HG03342 (cell line): ENCODE data around the gene BAIAP2.
"Not testable (repeated sequence)": the region's sequence is repeated elsewhere in the genome, so short reads cannot be mapped to it uniquely, and the experiment has no call there.

ENCODE experiments used
- ATAC-seq: cut with Tn5 transposase; IDR thresholded peaks from one replicate; pipeline ENCODE4 v1.9.1; 2021; ENCODE audit warnings: mild to moderate bottlenecking, moderate library complexity; ENCODE audit not compliant: unreplicated experiment

BAIAP2 gene

GRCh38 chr17:81154016-81154415 lies 119.1 kb downstream of the BAIAP2 start:
- ATAC-seq: not testable (repeated sequence)

DNA sequence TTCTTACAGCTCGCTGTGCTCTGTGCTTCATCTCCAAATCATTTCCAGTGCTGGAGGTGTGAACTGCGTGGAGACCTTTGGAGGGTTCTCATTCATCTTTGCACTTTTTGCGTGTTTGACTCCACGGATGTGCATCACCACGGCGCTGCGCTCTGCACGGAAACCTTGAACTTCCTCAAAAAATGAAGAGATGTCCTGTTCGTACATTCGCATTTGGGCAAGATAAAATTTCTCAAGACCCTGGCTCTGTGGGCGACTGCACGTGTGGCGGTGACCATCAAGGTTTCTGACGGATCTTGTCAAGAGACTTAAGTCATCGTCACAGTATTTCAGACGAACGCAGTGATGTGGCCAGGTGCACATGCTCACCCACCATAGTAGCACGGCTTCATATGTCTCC lies 120.0 kb downstream of the BAIAP2 start:
- no peak for ATAC-seq

GRCh38 chr17:81156866-81157805 lies 122.2 kb downstream of the BAIAP2 start:
- no peak for ATAC-seq

DNA sequence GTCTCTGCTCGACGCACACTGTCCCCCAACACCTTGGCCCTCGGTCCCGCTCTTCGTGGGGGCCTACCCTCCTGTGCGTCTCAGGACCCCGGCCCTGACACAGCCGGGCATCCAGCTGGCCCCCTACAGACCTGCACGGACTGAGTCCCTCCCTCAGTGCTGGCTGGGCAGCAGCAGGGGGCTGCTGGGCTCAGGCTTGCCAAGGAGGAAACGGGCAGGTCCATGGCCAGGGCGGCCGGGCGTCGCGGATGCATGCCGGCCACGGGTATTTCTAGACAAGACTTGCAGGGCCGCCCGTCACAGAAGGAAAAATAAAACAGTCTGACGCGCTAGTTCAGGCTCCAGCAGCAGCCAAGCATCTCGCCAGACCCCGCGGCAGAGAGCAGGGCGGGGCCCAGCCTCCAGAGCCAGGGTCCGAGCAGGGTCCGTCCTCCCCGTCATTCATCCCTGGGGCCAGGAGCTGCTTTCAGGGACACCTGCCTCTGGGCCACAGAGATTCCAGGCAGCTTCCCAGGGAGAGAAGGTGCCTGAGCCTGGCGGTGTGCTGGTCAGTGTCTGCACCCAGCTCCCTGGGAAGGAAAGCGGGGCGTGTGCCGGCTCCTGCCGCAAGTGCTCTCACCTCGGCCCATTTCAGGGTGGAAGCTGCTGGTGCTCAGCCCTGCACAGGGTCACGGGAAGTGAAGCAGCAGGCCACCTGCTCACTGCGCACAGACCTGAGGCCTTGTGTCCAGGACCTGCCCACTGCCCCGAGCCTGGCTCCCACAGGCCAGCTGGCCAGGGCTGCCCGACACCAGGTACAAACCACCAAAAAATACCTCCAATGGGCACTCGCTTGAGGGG lies 123.1 kb downstream of the BAIAP2 start:
- ATAC-seq: no peak

- no peak for ATAC-seq
Observed at GRCh38 chr17:81158688-81159590, 124.0 kb downstream of the BAIAP2 start.

GRCh38 chr17:81159611-81160265 lies 124.8 kb downstream of the BAIAP2 start:
- ATAC-seq: no peak

DNA sequence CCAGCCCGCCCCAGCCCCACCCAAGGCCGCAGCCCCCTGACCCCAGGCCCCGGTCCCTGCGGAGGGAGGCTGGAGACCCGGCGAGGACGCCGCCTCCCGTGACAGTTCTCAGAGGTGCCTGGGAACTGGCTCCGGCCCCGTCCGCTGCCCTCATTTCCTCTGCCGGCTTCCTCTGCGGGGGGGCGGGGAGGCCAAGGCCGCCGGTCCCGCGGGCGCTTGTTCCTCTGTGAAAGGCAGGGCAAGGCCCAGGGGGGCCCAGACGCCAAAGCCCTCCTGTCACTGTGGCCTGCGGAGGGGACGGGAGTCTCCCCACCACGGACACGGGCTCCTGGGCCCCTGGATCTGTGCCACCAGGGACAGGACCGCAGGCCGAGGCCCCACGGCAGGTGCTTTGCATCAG lies 125.4 kb downstream of the BAIAP2 start:
- no peak for ATAC-seq

GRCh38 chr17:81160747-81161453 lies 125.9 kb downstream of the BAIAP2 start:
- no peak for ATAC-seq

DNA sequence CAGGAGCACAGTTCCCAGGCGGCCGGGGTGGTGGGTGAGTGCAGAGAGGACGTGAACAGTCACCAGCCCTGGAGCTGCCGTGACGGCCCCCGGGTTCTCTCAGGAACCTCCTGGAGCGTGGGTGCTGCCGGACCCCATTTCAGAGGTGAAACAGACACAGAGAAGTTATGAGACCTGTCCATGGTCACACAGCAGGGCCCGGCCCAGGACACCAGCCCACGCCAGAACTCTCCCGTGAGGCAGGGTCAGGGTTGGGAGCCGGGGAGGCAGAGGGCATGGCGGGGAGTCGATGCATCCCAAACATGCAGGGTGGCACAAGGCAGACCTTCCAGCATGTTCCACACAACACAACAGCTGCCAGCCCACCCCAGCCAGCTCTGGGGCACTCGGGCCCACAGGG lies 126.6 kb downstream of the BAIAP2 start:
- ATAC-seq: no peak

GRCh38 chr17:81161972-81162371 lies 127.0 kb downstream of the BAIAP2 start:
- no peak for ATAC-seq

DNA sequence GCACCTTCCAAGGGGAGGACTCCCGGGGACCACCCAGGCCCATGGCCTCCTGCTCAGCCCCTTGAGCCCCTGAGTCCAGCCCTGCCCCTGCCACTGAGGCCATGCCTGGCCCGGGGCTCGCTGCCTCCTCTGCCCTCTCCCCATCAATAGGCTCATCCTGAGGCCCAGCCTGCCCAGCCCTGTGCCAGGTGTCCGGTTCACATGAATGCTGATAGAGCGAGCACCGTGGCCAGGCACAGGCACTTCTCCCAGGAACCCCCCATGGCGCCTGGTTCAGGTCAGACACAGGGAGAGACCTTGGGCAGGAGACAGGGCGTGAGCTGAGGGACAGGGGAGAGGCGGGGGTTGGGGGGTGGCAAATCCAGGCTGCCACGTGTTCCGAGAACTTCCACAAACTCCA lies 127.5 kb downstream of the BAIAP2 start:
- no peak for ATAC-seq

GRCh38 chr17:81163051-81163695 lies 128.2 kb downstream of the BAIAP2 start:
- no peak for ATAC-seq

DNA sequence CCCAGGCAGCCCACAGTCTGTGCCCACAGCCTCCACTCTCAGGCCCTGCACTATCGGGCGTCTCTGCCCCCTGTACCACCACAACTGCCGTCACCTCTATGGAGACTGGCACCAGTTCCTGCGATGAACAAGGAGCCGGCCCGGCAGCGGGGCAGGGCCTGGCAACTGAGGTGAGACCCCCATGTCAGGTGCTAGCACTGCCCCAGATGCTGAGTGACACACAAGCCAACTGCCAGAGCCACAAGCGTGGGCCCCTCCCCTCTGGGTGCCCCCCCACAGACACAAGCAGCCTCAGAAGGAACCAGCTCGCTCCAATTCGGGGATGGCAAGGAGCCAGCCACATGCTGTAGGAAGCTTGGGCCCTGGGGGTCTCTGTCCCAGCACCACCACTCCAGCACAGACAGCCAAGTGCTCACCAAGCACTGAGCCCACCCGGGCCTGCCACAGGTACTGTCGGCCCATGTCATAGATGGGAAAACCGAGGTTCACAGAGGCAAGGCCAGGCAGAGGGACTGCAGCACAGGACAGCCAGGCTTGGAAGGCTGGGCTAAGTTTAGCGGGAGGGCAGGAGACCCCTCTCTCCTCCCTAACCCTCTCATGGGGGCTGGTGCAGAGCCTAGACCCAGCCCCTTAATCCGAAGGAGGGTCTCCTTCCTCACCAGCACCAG lies 128.9 kb downstream of the BAIAP2 start:
- ATAC-seq: no peak

DNA sequence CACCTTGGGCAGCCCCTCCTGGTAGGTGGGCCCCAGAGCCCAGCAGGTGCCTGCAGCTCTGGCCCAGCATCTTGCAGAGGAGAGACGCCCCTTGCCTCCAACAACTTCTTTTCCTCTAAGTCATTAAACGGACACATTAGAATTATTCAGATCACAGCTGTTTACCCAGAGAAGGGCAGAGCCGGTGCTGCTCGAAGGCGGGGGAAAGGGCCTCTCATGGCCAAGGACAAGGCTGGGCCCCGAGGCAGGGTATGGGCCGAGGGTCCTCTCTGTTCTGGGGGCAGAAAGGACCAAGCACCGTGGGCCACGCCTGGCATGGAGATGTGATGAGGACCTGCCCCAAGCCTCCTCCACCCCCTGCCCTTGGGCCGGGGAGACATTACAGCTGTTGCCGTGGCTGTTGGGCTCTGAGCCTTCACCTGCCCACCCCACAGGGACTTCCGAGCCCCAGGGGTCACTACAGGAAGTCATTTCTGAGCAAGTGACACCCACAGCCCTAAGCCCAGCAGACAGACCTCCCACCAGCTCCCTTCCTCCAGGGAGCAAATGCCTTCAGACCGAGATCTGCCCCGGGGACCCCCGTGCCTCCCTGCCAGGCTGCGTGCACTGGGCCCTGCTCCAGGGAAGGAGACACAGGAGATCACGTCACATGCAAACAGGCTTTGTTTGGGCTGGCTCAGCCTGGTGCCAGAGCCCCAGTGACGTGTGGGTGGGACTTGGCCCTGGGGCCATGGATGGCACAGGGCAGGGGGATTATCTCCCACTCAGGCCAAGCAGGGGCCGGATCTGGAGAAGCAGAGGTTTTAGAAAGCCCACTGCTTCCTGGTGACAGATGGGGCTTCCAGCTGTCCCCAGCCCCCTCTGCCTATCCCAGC lies 129.7 kb downstream of the BAIAP2 start:
- ATAC-seq: no peak

DNA sequence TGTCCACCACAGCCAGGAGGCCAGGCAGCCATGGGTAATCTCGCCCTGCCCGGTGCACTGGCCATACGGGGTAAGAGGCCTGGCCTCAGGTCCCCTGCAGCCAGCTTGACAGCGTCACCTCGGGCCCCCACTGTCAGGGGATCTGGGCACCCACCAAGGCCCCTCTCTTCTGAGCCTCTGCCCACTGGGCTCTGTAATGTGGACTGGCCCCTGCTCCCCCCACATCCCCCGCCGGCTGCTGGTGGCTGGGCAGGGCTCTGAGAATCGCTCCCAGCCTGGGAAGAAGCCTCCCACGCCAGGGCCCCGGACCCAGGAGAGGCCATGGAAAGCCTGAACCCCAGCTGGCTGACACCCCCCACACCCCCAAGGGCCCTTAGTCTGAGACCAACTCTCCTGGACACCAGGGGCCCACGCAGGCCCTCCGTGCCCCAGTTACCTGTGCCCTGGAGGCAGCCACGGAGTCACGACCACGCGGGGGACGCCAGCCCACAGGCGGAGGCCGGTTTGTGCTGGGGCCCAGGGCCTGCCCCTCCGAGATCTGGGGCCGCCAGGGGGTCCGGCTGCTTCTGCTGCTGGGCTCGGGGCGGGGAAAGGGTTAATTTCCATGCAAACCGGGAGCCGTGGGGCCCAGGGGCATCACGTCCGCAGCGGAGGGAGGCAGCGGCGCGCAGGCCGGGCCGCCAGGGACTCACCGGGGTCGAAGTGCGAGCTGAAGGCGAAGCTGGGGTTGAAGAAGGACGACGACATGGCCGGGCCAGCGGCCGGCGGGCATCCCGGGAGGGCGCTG lies 130.5 kb downstream of the BAIAP2 start, which contains the start of gene PVALEF:
PVALEF (plus strand) TSS at position 262 of the 787 bp plus-strand sequence. CDS start 15,720 bp downstream, outside the sequence.
- ATAC-seq: no peak

DNA sequence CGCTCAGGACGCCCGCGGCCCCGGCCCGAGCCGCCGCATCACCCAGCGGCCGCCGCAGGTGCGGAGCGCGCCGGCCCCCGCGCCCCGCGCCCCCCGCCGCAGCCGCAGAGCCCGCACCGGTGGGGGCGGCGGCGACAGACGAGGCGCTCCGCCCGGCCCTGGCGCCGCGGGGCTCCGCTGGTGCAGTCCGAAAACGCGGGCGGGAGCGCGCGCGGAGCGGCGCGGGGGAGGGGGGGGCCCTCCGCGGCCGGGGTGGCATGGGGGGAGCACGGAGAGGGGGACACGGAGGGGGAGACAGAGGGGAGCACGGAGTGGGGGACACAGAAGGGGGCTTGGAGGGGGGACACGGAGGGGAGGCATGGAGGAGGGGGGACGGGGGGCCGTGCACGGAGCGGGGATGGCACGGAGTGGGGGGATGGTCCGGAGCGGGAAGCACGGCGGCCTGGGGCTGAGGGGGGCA lies 131.1 kb downstream of the BAIAP2 start, which contains the start of gene AATK:
AATK (minus strand) TSS at position 189 of the 460 bp plus-strand sequence. CDS start 229 bp downstream, outside the sequence.
- ATAC-seq: no peak
